K562 (cell line): Measurements from ENCODE around the gene RARRES2. TPM values are rescaled to one million over a fixed set of nuclear protein-coding genes. Genes with fewer than 3 reads are reported as not detected.

Source experiments
- CUX1 ChIP-seq: fragments of 200-800 bp; sonication (Bioruptor generic); IDR thresholded peaks from 2 replicates; pipeline ENCODE4 v1.6.1; 2016; ENCODE audit warnings: missing genetic modification characterization, missing compliant biosample characterization
- EP300 ChIP-seq: IDR thresholded peaks from 2 replicates; pipeline ENCODE4 v1.6.1; 2012; ENCODE audit warnings: low read length, improper control_type of control experiment
- HBP1 ChIP-seq: fragments of 450-650 bp; formaldehyde crosslinking; IDR thresholded peaks from 2 replicates; pipeline ENCODE4 v1.4.0; 2022; ENCODE audit warnings: missing genetic modification characterization
- HDAC3 ChIP-seq: fragments of 450-650 bp; IDR thresholded peaks from 2 replicates; pipeline ENCODE4 v1.6.1; 2018; ENCODE audit warnings: borderline replicate concordance, mild to moderate bottlenecking, moderate library complexity; ENCODE audit not compliant: partially characterized antibody
- HNRNPK ChIP-seq: fragments of 200-400 bp; formaldehyde crosslinking; IDR thresholded peaks from one replicate; pipeline ENCODE4 v1.6.1; 2018; ENCODE audit warnings: mild to moderate bottlenecking, low read depth, low read length; ENCODE audit not compliant: poor library complexity, severe bottlenecking
- HNRNPUL1 ChIP-seq: fragments of 200-400 bp; formaldehyde crosslinking; IDR thresholded peaks from 2 replicates; pipeline ENCODE4 v1.6.1; 2017; ENCODE audit warnings: low read length
- HOXB6 ChIP-seq: fragments of 250-450 bp; sonication (Bioruptor Pico); IDR thresholded peaks from 2 replicates; pipeline ENCODE4 v1.5.1; 2022; ENCODE audit warnings: mild to moderate bottlenecking, borderline replicate concordance
- MAFF ChIP-seq: IDR thresholded peaks from 2 replicates; pipeline ENCODE4 v1.6.1; 2012; ENCODE audit warnings: low read length, improper control_type of control experiment
- MED1 ChIP-seq: sonication (generic); formaldehyde crosslinking; IDR thresholded peaks from 2 replicates; pipeline ENCODE4 v1.8.1; 2023; ENCODE audit warnings: missing genetic modification reagents, borderline replicate concordance
- MIER1 ChIP-seq: fragments of 450-650 bp; IDR thresholded peaks from 2 replicates; pipeline ENCODE4 v1.6.1; 2016; ENCODE audit warnings: antibody characterized with exemption, mild to moderate bottlenecking, low read depth
- NR4A1 ChIP-seq, 2 experiments: fragments of 250-450 bp in 1 of 2; fragments of 450-650 bp in 1 of 2; sonication (Bioruptor Pico) in 1 of 2; IDR thresholded peaks; 2 replicates each; pipeline versions ENCODE4 v1.4.0 to v1.6.1; 2016 to 2020; ENCODE audit warnings: mild to moderate bottlenecking in 2 of 2, missing compliant biosample characterization in 1 of 2, missing genetic modification characterization in 1 of 2, moderate library complexity in 1 of 2
- POLR2AphosphoS2 ChIP-seq: IDR thresholded peaks from 2 replicates; pipeline ENCODE4 v1.6.1; 2012; ENCODE audit warnings: low read length, improper control_type of control experiment
- SLC30A9 ChIP-seq: fragments of 250-450 bp; sonication (Bioruptor Pico); IDR thresholded peaks from 2 replicates; pipeline ENCODE4 v1.8.0; 2022; ENCODE audit warnings: mild to moderate bottlenecking, moderate library complexity
- SMAD3 ChIP-seq: fragments of 450-650 bp; formaldehyde crosslinking; conservative IDR thresholded peaks from 2 replicates; pipeline ENCODE4 v1.4.0; 2020; ENCODE audit warnings: mild to moderate bottlenecking
- SRSF3 ChIP-seq: fragments of 200-400 bp; formaldehyde crosslinking; IDR thresholded peaks from 2 replicates; pipeline ENCODE4 v1.6.1; 2016; ENCODE audit warnings: mild to moderate bottlenecking, low read length, moderate library complexity; ENCODE audit not compliant: insufficient read depth
- U2AF1 ChIP-seq: fragments of 200-400 bp; formaldehyde crosslinking; optimal IDR thresholded peaks from 2 replicates; pipeline ENCODE3; 2017; ENCODE audit warnings: mild to moderate bottlenecking, low read depth, low read length, moderate library complexity
- USF1 ChIP-seq: sonication (generic); formaldehyde crosslinking; IDR thresholded peaks from 2 replicates; pipeline ENCODE4 v1.9.0; 2022; ENCODE audit warnings: mild to moderate bottlenecking, missing genetic modification reagents
- ZKSCAN3 ChIP-seq: fragments of 250-450 bp; sonication (Bioruptor Pico); IDR thresholded peaks from 2 replicates; pipeline ENCODE4 v1.4.0; 2020
- ZNF124 ChIP-seq: sonication (generic); formaldehyde crosslinking; IDR thresholded peaks from 2 replicates; pipeline ENCODE4 v1.8.1; 2022; ENCODE audit warnings: missing genetic modification reagents
- ZNF253 ChIP-seq: fragments of 250-450 bp; sonication (Bioruptor Pico); conservative IDR thresholded peaks from 2 replicates; pipeline ENCODE4 v1.6.1; 2021; ENCODE audit warnings: mild to moderate bottlenecking
- ZNF561 ChIP-seq: fragments of 450-650 bp; formaldehyde crosslinking; conservative IDR thresholded peaks from 2 replicates; pipeline ENCODE4 v1.4.0; 2020; ENCODE audit warnings: mild to moderate bottlenecking, moderate library complexity
- polyA plus RNA-seq, 8 experiments: library from polyadenylated mRNA; depleted of rRNA in 4 of 8; stranded (reverse) in 5 of 8; unstranded in 3 of 8; fragments of >200 nt; fragmentation: Nextera tagmentation in 2 of 8; fragmentation: Illumina TruSeq in 1 of 8; extraction: Ambion mirVana in 2 of 8; extraction: Trizol in 1 of 8; gene quantifications; 2 replicates each; pipeline versions ENCODE4 v1.2.1 to v1.2.3, GENCODE V29; 2011 to 2014; ENCODE audit warnings: inconsistent platforms in 1 of 8, missing spikeins in 1 of 8
- total RNA-seq, 7 experiments: library from RNA; depleted of rRNA in 6 of 7; stranded (reverse); fragments of >200 nt in 6 of 7; fragmentation: Illumina TruSeq in 2 of 7; extraction: Trizol in 2 of 7; gene quantifications; 2 replicates each; pipeline versions ENCODE4 v1.2.1 to v1.2.3, GENCODE V29; 2011 to 2021; ENCODE audit warnings: low replicate concordance in 1 of 7

The RARRES2 gene
- total and polyA plus RNA-seq, 9 of the 15 experiments (the other 6 are each of a cell fraction or from before 2014, with no cell fraction given) = 0.11 to 1.7 (median 0.23) TPM; not detected in 6

- TF ChIP-seq CUX1 (CRISPR knock-in tag) (peak; percentile 97), HDAC3 (no peak), MIER1 (no peak), SRSF3 (peak; percentile 75; the same call in 1 of the 2 replicates), EP300 (peak; percentile 56), NR4A1 (CRISPR knock-in tag; IDR thresholded peaks at IDR 0.05) (peak; percentile 71), NR4A1 (tag; IDR thresholded peaks at IDR 0.05) (peak; percentile 76), ZNF253 (CRISPR knock-in tag) (peak; percentile 69; the same call in 1 of the 2 replicates), MAFF (no peak), U2AF1 (peak; percentile 79), HOXB6 (no peak), HNRNPUL1 (no peak), ZKSCAN3 (no peak), HBP1 (CRISPR knock-in tag) (no peak), ZNF124 (CRISPR knock-in tag) (no peak), POLR2AphosphoS2 (peak; percentile 25; the same call in 1 of the 2 replicates), USF1 (peak; percentile 91), HNRNPK (no peak), SLC30A9 (CRISPR knock-in tag) (no peak), MED1 (no peak; the same call in 1 of the 2 replicates), ZNF561 (CRISPR knock-in tag) (0 out of 2 replicates have a peak, but pooled peaks have one; percentile 40), SMAD3 (CRISPR knock-in tag) (no peak; the same call in none of the 2 replicates)
These were observed 26.9 kb upstream of the RARRES2 start, which contains the start of gene REPIN1 (continued) for GRCh38 chr7:150368096-150368883.
